H1 (cell line): Measurements from ENCODE around the gene ZNF346. TPM values are rescaled to one million over a fixed set of nuclear protein-coding genes. Genes with fewer than 3 reads are reported as not detected.

Experiments
- ATF3 ChIP-seq: IDR thresholded peaks from 2 replicates; pipeline ENCODE4 v1.6.1; 2011; ENCODE audit warnings: low read depth, mild to moderate bottlenecking, low read length; ENCODE audit not compliant: insufficient read depth
- BACH1 ChIP-seq: IDR thresholded peaks from 2 replicates; pipeline ENCODE4 v1.6.1; 2012; ENCODE audit warnings: low read length, improper control_type of control experiment
- BCL11A ChIP-seq, 2 experiments: IDR thresholded peaks; one replicate each; pipeline ENCODE4 v1.6.1; 2011; ENCODE audit warnings: low read depth in 2 of 2, low read length in 2 of 2, mild to moderate bottlenecking in 2 of 2
- CBX5 ChIP-seq: fragments of 300-800, 300-1000 bp; sonication (generic); IDR thresholded peaks from 2 replicates; pipeline ENCODE4 v1.7.1; 2016; ENCODE audit warnings: antibody characterized with exemption, low read length, low read depth
- CHD7 ChIP-seq: fragments of 300-600 bp; sonication (generic); IDR thresholded peaks from 2 replicates; pipeline ENCODE4 v1.7.1; 2012; ENCODE audit warnings: low read length, moderate library complexity, mild to moderate bottlenecking, inconsistent platforms; ENCODE audit not compliant: insufficient replicate concordance
- CTBP2 ChIP-seq: IDR thresholded peaks from 2 replicates; pipeline ENCODE4 v1.7.0; 2011; ENCODE audit warnings: borderline replicate concordance, mild to moderate bottlenecking, moderate library complexity, mixed read lengths, low read length; ENCODE audit not compliant: insufficient read depth, insufficient read length
- FOSL1 ChIP-seq: IDR thresholded peaks from 2 replicates; pipeline ENCODE4 v1.6.1; 2011; ENCODE audit warnings: mild to moderate bottlenecking, low read depth, low read length, moderate library complexity; ENCODE audit not compliant: insufficient read depth
- PHF8 ChIP-seq: fragments of 200-600 bp; sonication (generic); conservative IDR thresholded peaks from 2 replicates; pipeline ENCODE4 v1.7.1; 2012; ENCODE audit warnings: low read depth, mild to moderate bottlenecking, inconsistent platforms, low read length, moderate library complexity
- RAD21 ChIP-seq, 2 experiments: IDR thresholded peaks in 1 of 2; conservative IDR thresholded peaks in 1 of 2; 2 replicates each; pipeline ENCODE4 v1.6.1; 2011; ENCODE audit warnings: low read depth in 2 of 2, low read length in 2 of 2, improper control_type of control experiment in 1 of 2, inconsistent platforms in 1 of 2, mild to moderate bottlenecking in 1 of 2, moderate library complexity in 1 of 2
- RXRA ChIP-seq: IDR thresholded peaks from 2 replicates; pipeline ENCODE4 v1.6.1; 2011; ENCODE audit warnings: low read depth, mild to moderate bottlenecking, low read length, moderate library complexity; ENCODE audit not compliant: insufficient read depth
- TAF1 ChIP-seq: IDR thresholded peaks from 2 replicates; pipeline ENCODE4 v1.6.1; 2011; ENCODE audit warnings: mild to moderate bottlenecking, low read depth, low read length
- polyA plus RNA-seq, 7 experiments: library from polyadenylated mRNA; depleted of rRNA in 3 of 7; stranded (reverse) in 5 of 7; unstranded in 2 of 7; fragments of >200 nt in 5 of 7; fragments of 200-250 nt in 2 of 7; gene quantifications; 1 replicate in 5 of 7; 2 replicates in 1 of 7; 4 replicates in 1 of 7; pipeline versions ENCODE4 v1.2.1 to v1.2.3, GENCODE V29; 2011 to 2013; ENCODE audit warnings: missing spikeins in 2 of 7, mixed read lengths in 2 of 7
- total RNA-seq: library from RNA; stranded (reverse); fragmentation: NEBNext Ultra II Directional; extraction: Animal tissue kit (Norgen Biotek cat#: 25700); gene quantifications from 2 replicates; pipeline ENCODE4 v1.2.1, GENCODE V29; 2021

ZNF346 gene
- total and polyA plus RNA-seq, 2 of the 8 experiments (the other 6 are each of a cell fraction or from before 2014, with no cell fraction given), result 19.9 to 20.8 TPM

- TF ChIP-seq CHD7 (no peak), RAD21 (IDR thresholded peaks at IDR 0.05 in 1 of 2, conservative IDR thresholded peaks at IDR 0.05 in 1 of 2; ENCODE audit: low read depth in 2 of 2, low read length in 2 of 2) (no peak), CTBP2 (no peak), BACH1 (no peak), TAF1 (no peak), RXRA (no peak), FOSL1 (no peak), CBX5 (no peak), ATF3 (no peak), BCL11A (IDR thresholded peaks at IDR 0.05; ENCODE audit: low read depth in 2 of 2, low read length in 2 of 2) (no peak), PHF8 (no peak)
Measured at GRCh38 chr5:177015156-177015555, 7.3 kb upstream of the ZNF346 start (continued).
